ENCODE data around the gene GPX8. TPM values are rescaled to one million over a fixed set of nuclear protein-coding genes. Genes with fewer than 3 reads are reported as not detected.

GPX8 gene
- polyA plus RNA-seq, 4 donors = 0.22 to 13.1 (median 3.9) TPM

- Histone ChIP-seq H3K36me3 (ENCODE audit: control insufficient read depth in 3 of 3, insufficient read depth in 2 of 3, low read depth in 1 of 3, low read length in 3 of 3) (no peaks in the 10 kb centered on the region), H3K4me1 (ENCODE audit: control insufficient read depth in 3 of 3, insufficient read depth in 2 of 3, low read depth in 1 of 3, low read length in 2 of 3) (peaks cover 0 to 27% (median 7%) of the 10 kb centered on the region in 3 donors), H3K4me3 (ENCODE audit: low read depth in 1 of 3, low read length in 3 of 3) (peak overlapping the region in 1 of 3 donors; percentile 9), H3K27ac (ENCODE audit: low read depth in 1 of 3, low read length in 2 of 3) (no peak overlapping the region), H3K9me3 (ENCODE audit: control insufficient read depth in 2 of 2, insufficient read depth in 1 of 2, low read depth in 1 of 2, low read length in 1 of 2) (peaks cover 0 to 3% of the 10 kb centered on the region in 2 donors), H3K27me3 (ENCODE audit: control insufficient read depth in 3 of 3, insufficient read depth in 3 of 3, low read length in 3 of 3) (peaks cover 0 to 69% (median 18%) of the 10 kb centered on the region in 3 donors)
- WGBS, 3 donors = 7 to 10% (median 9%) methylated on average over 7 of the region's 7 CpGs
- no peak for DNase-seq
- no peak for FAIRE-seq
These were observed 15.8 kb downstream of the GPX8 start for GRCh38 chr5:55175781-55176175.

GRCh38 chr5:55176176-55176818 lies 16.3 kb downstream of the GPX8 start:
- peaks cover 0 to 3% of the 10 kb centered on the region in 2 donors for H3K9me3 ChIP-seq (ENCODE audit: control insufficient read depth in 2 of 2, insufficient read depth in 1 of 2, low read depth in 1 of 2, low read length in 1 of 2)
- DNase-seq = peak; percentile 64 to 85
- FAIRE-seq = no peak
- H3K4me1 ChIP-seq (ENCODE audit: control insufficient read depth in 3 of 3, insufficient read depth in 2 of 3, low read depth in 1 of 3, low read length in 2 of 3) = peaks cover 0 to 27% (median 7%) of the 10 kb centered on the region in 3 donors
- peak overlapping the region in 2 of 3 donors; percentile 9 to 27 for H3K4me3 ChIP-seq (ENCODE audit: low read depth in 1 of 3, low read length in 3 of 3)
- no peak overlapping the region for H3K27ac ChIP-seq (ENCODE audit: low read depth in 1 of 3, low read length in 2 of 3)
- H3K27me3 ChIP-seq (ENCODE audit: control insufficient read depth in 3 of 3, insufficient read depth in 3 of 3, low read length in 3 of 3) = peaks cover 0 to 69% (median 18%) of the 10 kb centered on the region in 3 donors
- 2 to 4% (median 2%) methylated on average over 44 of the region's 44 CpGs for WGBS, 3 donors
- H3K36me3 ChIP-seq (ENCODE audit: control insufficient read depth in 3 of 3, insufficient read depth in 2 of 3, low read depth in 1 of 3, low read length in 3 of 3) = no peaks in the 10 kb centered on the region

GRCh38 chr5:55177078-55177477 lies 17.1 kb downstream of the GPX8 start:
- peaks cover 0 to 26% (median 7%) of the 10 kb centered on the region in 3 donors for H3K4me1 ChIP-seq (ENCODE audit: control insufficient read depth in 3 of 3, insufficient read depth in 2 of 3, low read depth in 1 of 3, low read length in 2 of 3)
- no peak overlapping the region for H3K27ac ChIP-seq (ENCODE audit: low read depth in 1 of 3, low read length in 2 of 3)
- peaks cover 2 to 66% (median 21%) of the 10 kb centered on the region in 3 donors for H3K27me3 ChIP-seq (ENCODE audit: control insufficient read depth in 3 of 3, insufficient read depth in 3 of 3, low read length in 3 of 3)
- WGBS, 3 donors = 1 to 7% (median 3%) methylated on average over 2 of the region's 2 CpGs
- DNase-seq (no peak), FAIRE-seq (no peak)
- H3K36me3 ChIP-seq (ENCODE audit: control insufficient read depth in 3 of 3, insufficient read depth in 2 of 3, low read depth in 1 of 3, low read length in 3 of 3) = no peaks in the 10 kb centered on the region
- no peak overlapping the region for H3K4me3 ChIP-seq (ENCODE audit: low read depth in 1 of 3, low read length in 3 of 3)
- H3K9me3 ChIP-seq (ENCODE audit: control insufficient read depth in 2 of 2, insufficient read depth in 1 of 2, low read depth in 1 of 2, low read length in 1 of 2) = peaks cover 0 to 3% of the 10 kb centered on the region in 2 donors

GRCh38 chr5:55180016-55180415 lies 20.0 kb downstream of the GPX8 start:
- DNase-seq (no peak), FAIRE-seq (no peak)
- peaks cover 0 to 12% (median 3%) of the 10 kb centered on the region in 3 donors for H3K4me1 ChIP-seq (ENCODE audit: control insufficient read depth in 3 of 3, insufficient read depth in 2 of 3, low read depth in 1 of 3, low read length in 2 of 3)
- no peak overlapping the region for H3K4me3 ChIP-seq (ENCODE audit: low read depth in 1 of 3, low read length in 3 of 3)
- no peaks in the 10 kb centered on the region for H3K36me3 ChIP-seq (ENCODE audit: control insufficient read depth in 3 of 3, insufficient read depth in 2 of 3, low read depth in 1 of 3, low read length in 3 of 3)
- H3K27me3 ChIP-seq (ENCODE audit: control insufficient read depth in 3 of 3, insufficient read depth in 3 of 3, low read length in 3 of 3) = peaks cover 2 to 56% (median 20%) of the 10 kb centered on the region in 3 donors
- no peak overlapping the region for H3K27ac ChIP-seq (ENCODE audit: low read depth in 1 of 3, low read length in 2 of 3)
- H3K9me3 ChIP-seq (ENCODE audit: control insufficient read depth in 2 of 2, insufficient read depth in 1 of 2, low read depth in 1 of 2, low read length in 1 of 2) = peaks cover 0 to 3% of the 10 kb centered on the region in 2 donors
- WGBS, 3 donors = 41 to 58% (median 53%) methylated on average over 1 of the region's 1 CpG

GRCh38 chr5:55187370-55187769 lies 27.4 kb downstream of the GPX8 start:
- Histone ChIP-seq H3K4me3 (ENCODE audit: low read depth in 1 of 3, low read length in 3 of 3) (no peak overlapping the region), H3K9me3 (ENCODE audit: control insufficient read depth in 2 of 2, insufficient read depth in 1 of 2, low read depth in 1 of 2, low read length in 1 of 2) (no peaks in the 10 kb centered on the region), H3K4me1 (ENCODE audit: control insufficient read depth in 3 of 3, insufficient read depth in 2 of 3, low read depth in 1 of 3, low read length in 2 of 3) (no peaks in the 10 kb centered on the region), H3K27ac (ENCODE audit: low read depth in 1 of 3, low read length in 2 of 3) (no peak overlapping the region), H3K27me3 (ENCODE audit: control insufficient read depth in 3 of 3, insufficient read depth in 3 of 3, low read length in 3 of 3) (peaks cover 0 to 28% (median 15%) of the 10 kb centered on the region in 3 donors), H3K36me3 (ENCODE audit: control insufficient read depth in 3 of 3, insufficient read depth in 2 of 3, low read depth in 1 of 3, low read length in 3 of 3) (no peaks in the 10 kb centered on the region)
- FAIRE-seq (no peak), DNase-seq (peak; percentile 49 to 50)
- 20 to 43% (median 31%) methylated on average over 4 of the region's 4 CpGs for WGBS, 3 donors

- no peaks in the 10 kb centered on the region for H3K36me3 ChIP-seq (ENCODE audit: control insufficient read depth in 3 of 3, insufficient read depth in 2 of 3, low read depth in 1 of 3, low read length in 3 of 3)
- no peak for FAIRE-seq
- peaks cover 0 to 31% (median 16%) of the 10 kb centered on the region in 3 donors for H3K27me3 ChIP-seq (ENCODE audit: control insufficient read depth in 3 of 3, insufficient read depth in 3 of 3, low read length in 3 of 3)
These were observed 28.9 kb downstream of the GPX8 start for GRCh38 chr5:55188656-55189540.

GRCh38 chr5:55191165-55191564 lies 31.2 kb downstream of the GPX8 start:
- H3K4me3 ChIP-seq (ENCODE audit: low read depth in 1 of 3, low read length in 3 of 3) = no peak overlapping the region
- no peaks in the 10 kb centered on the region for H3K4me1 ChIP-seq (ENCODE audit: control insufficient read depth in 3 of 3, insufficient read depth in 2 of 3, low read depth in 1 of 3, low read length in 2 of 3)
- DNase-seq (no peak), FAIRE-seq (no peak)
- H3K27ac ChIP-seq (ENCODE audit: low read depth in 1 of 3, low read length in 2 of 3) = no peak overlapping the region
- peaks cover 0 to 27% (median 15%) of the 10 kb centered on the region in 3 donors for H3K27me3 ChIP-seq (ENCODE audit: control insufficient read depth in 3 of 3, insufficient read depth in 3 of 3, low read length in 3 of 3)
- WGBS, 3 donors = 59 to 82% (median 61%) methylated on average over 2 of the region's 2 CpGs
- no peaks in the 10 kb centered on the region for H3K36me3 ChIP-seq (ENCODE audit: control insufficient read depth in 3 of 3, insufficient read depth in 2 of 3, low read depth in 1 of 3, low read length in 3 of 3)
- no peaks in the 10 kb centered on the region for H3K9me3 ChIP-seq (ENCODE audit: control insufficient read depth in 2 of 2, insufficient read depth in 1 of 2, low read depth in 1 of 2, low read length in 1 of 2)

More at GRCh38 chr5:55188656-55189540, 28.9 kb downstream of the GPX8 start:
- H3K27ac ChIP-seq (ENCODE audit: low read depth in 1 of 3, low read length in 2 of 3) = no peak overlapping the region
- H3K4me1 ChIP-seq (ENCODE audit: control insufficient read depth in 3 of 3, insufficient read depth in 2 of 3, low read depth in 1 of 3, low read length in 2 of 3) = no peaks in the 10 kb centered on the region
- 58 to 62% (median 60%) methylated on average over 6 of the region's 6 CpGs for WGBS, 3 donors
- no peak for DNase-seq
- no peaks in the 10 kb centered on the region for H3K9me3 ChIP-seq (ENCODE audit: control insufficient read depth in 2 of 2, insufficient read depth in 1 of 2, low read depth in 1 of 2, low read length in 1 of 2)
- no peak overlapping the region for H3K4me3 ChIP-seq (ENCODE audit: low read depth in 1 of 3, low read length in 3 of 3)

GRCh38 chr5:55205001-55205400 lies 45.0 kb downstream of the GPX8 start:
- 53 to 72% (median 70%) methylated on average over 2 of the region's 2 CpGs for WGBS, 3 donors
- DNase-seq = no peak
- Histone ChIP-seq H3K4me1 (ENCODE audit: control insufficient read depth in 3 of 3, insufficient read depth in 2 of 3, low read depth in 1 of 3, low read length in 2 of 3) (no peaks in the 10 kb centered on the region), H3K9me3 (ENCODE audit: control insufficient read depth in 2 of 2, insufficient read depth in 1 of 2, low read depth in 1 of 2, low read length in 1 of 2) (no peaks in the 10 kb centered on the region), H3K27ac (ENCODE audit: low read depth in 1 of 3, low read length in 2 of 3) (no peak overlapping the region), H3K36me3 (ENCODE audit: control insufficient read depth in 3 of 3, insufficient read depth in 2 of 3, low read depth in 1 of 3, low read length in 3 of 3) (no peaks in the 10 kb centered on the region), H3K27me3 (ENCODE audit: control insufficient read depth in 3 of 3, insufficient read depth in 3 of 3, low read length in 3 of 3) (peaks cover 0 to 8% (median 4%) of the 10 kb centered on the region in 3 donors), H3K4me3 (ENCODE audit: low read depth in 1 of 3, low read length in 3 of 3) (no peak overlapping the region)
- no peak for FAIRE-seq

Measured in small intestine (tissue), 7 donors.